GM12891 (cell line): Measurements from ENCODE around the gene CACNG4.

Experiments
- POLR2A ChIP-seq: IDR thresholded peaks from 2 replicates; pipeline ENCODE4 v1.6.1; 2011; ENCODE audit warnings: low read depth, low read length, control low read depth
- POLR2AphosphoS5 ChIP-seq: IDR thresholded peaks from 2 replicates; pipeline ENCODE4 v1.6.1; 2011; ENCODE audit warnings: low read depth, low read length, control low read depth
- POU2F2 ChIP-seq: IDR thresholded peaks from 2 replicates; pipeline ENCODE4 v1.6.1; 2011; ENCODE audit warnings: low read depth, mild to moderate bottlenecking, control low read depth, low read length, moderate library complexity
- SPI1 ChIP-seq: IDR thresholded peaks from 2 replicates; pipeline ENCODE4 v1.6.1; 2011; ENCODE audit warnings: low read depth, low read length, control low read depth
- TAF1 ChIP-seq: IDR thresholded peaks from 2 replicates; pipeline ENCODE4 v1.6.1; 2011; ENCODE audit warnings: low read depth, low read length, control low read depth

GRCh38 chr17:67032382-67032781 is 67.9 kb downstream of the CACNG4 start:
- no peak for TF ChIP-seq POLR2A
- TF ChIP-seq POLR2AphosphoS5 = no peak
- TF ChIP-seq TAF1 = no peak
- no peak for TF ChIP-seq POU2F2
- TF ChIP-seq SPI1 = no peak
